SU-DHL-6 (cell line): ENCODE data around the gene SLC12A7.

Source experiments
- CTCF ChIP-seq: fragments of 200-600 bp; sonication (generic); IDR thresholded peaks from one replicate; pipeline ENCODE4 v1.5.1; 2017; ENCODE audit warnings: antibody characterized with exemption, mild to moderate bottlenecking, low read length, moderate library complexity; ENCODE audit not compliant: insufficient read depth, poor library complexity, severe bottlenecking
- EZH2phosphoT487 ChIP-seq: fragments of 200-600 bp; sonication (generic), shearing (Covaris generic); conservative IDR thresholded peaks from 2 replicates; pipeline ENCODE4 v1.6.1; 2018; ENCODE audit warnings: mild to moderate bottlenecking, antibody characterized with exemption, low read length, moderate library complexity, mixed read lengths

GRCh38 chr5:1058988-1059883 is 52.6 kb downstream of the SLC12A7 start:
- no peak for TF ChIP-seq CTCF
- TF ChIP-seq EZH2phosphoT487: no peak
